ENCODE measurements around the gene MIEF1. TPM values are rescaled to one million over a fixed set of nuclear protein-coding genes. Genes with fewer than 3 reads are reported as not detected.

Gene MIEF1
- total RNA-seq, 1 experiment from 2014 or later, result 27.9 TPM

GRCh38 chr22:39528080-39528661, 26.1 kb downstream of the MIEF1 start:
- no peak for DNase-seq (ENCODE audit: low read depth)

DNA sequence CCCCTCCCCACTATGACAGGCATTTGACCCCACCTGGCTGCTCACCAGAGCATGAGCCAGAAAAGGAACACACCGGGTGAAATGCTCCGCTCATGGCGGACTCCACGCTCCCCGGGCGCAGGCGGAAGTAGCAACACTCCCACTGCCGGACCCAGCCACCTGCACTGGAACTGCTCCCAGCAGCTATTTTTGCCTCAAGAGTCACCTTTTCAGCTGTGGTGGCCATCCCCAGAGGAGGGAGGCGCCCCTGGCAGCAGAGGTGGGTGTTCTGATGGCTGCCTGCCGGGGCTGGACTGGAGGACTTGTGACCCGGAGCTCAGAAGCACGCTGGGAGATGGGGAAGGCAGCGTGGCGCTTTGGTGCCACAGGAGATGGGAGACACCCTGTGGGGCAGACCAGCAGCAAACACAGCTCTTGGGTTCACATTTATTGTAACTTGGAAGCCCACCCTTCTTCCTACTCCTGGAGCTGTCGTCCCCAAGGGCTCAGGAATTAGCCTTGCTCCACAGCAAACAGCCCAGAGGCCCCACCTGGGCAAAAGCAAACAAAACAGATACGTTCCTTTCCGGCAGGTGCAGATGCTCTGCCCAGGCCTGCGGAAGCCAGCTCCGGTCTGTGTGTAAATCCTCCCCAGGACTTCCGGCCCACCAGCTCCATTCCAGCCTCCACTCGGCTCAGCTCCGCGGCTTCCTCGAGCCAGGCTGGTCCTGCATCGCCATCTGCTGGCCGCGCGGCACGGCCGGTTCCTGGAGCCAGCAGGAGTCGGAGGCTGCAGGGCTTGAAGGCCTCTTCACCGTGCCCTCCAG, 26.8 kb downstream of the MIEF1 start:
- peak; percentile 81 for DNase-seq (ENCODE audit: low read depth)

DNA sequence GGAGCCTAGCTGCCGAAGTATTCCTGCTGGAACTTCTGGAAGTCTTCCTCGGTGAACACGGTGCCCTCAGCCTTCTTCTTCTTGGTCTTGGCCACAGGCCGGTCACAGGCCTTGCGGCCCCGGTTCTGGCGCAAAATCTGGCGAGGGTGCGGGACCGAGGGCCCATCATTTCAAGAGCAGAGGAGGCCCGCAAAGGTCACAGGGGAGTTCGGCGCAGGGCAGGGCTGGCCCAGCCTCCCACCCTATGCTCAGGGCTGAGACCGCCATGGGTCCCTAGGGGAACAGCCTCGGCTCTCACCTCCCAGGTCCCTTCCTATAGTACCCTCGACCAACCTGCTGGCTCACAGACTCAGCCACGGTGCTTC, 27.4 kb downstream of the MIEF1 start:
- DNase-seq (ENCODE audit: low read depth), result no peak

GRCh38 chr22:39530116-39530515, 28.0 kb downstream of the MIEF1 start:
- DNase-seq (ENCODE audit: low read depth), result no peak

GRCh38 chr22:39530692-39531331, 28.7 kb downstream of the MIEF1 start:
- peak; percentile 57 for DNase-seq (ENCODE audit: low read depth)

- DNase-seq (ENCODE audit: low read depth), result peak; percentile 98
These were observed 30.4 kb downstream of the MIEF1 start, which contains the start of gene RPS19BP1 for GRCh38 chr22:39532215-39533073. Gene RPS19BP1 (minus strand): TSS chr22:39532748. CDS start chr22:39532738, 10 bp downstream.

DNA sequence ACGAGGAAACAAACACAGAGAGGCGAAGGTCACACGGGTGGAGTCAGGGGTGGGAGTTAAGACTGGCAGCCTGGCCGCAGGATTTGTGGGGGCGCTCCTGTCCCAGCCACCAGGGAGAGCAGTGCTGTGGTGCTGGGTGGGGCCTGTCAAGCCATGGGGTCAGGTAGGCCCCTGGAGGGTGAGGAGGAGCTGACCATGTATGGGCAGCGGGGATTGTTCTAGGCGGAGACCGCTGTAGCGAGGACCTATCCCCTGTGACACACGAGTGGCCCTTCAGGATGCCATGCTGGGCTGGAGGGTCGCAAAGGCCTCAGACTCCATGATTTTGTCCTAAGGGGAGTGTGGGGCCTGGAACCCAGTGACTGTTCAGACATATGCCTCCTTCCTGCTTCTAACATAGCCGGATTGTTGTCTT, 32.0 kb downstream of the MIEF1 start:
- no peak for DNase-seq (ENCODE audit: low read depth)

- DNase-seq (ENCODE audit: low read depth), result peak; percentile 55
These were observed 32.7 kb downstream of the MIEF1 start for GRCh38 chr22:39534591-39535356.

GRCh38 chr22:39535357-39535725, 33.3 kb downstream of the MIEF1 start:
- DNase-seq (ENCODE audit: low read depth), result no peak

GRCh38 chr22:39535831-39536449, 33.9 kb downstream of the MIEF1 start:
- DNase-seq (ENCODE audit: low read depth), result no peak

- DNase-seq (ENCODE audit: low read depth), result no peak
These were observed 34.6 kb downstream of the MIEF1 start for GRCh38 chr22:39536711-39537110.

DNA sequence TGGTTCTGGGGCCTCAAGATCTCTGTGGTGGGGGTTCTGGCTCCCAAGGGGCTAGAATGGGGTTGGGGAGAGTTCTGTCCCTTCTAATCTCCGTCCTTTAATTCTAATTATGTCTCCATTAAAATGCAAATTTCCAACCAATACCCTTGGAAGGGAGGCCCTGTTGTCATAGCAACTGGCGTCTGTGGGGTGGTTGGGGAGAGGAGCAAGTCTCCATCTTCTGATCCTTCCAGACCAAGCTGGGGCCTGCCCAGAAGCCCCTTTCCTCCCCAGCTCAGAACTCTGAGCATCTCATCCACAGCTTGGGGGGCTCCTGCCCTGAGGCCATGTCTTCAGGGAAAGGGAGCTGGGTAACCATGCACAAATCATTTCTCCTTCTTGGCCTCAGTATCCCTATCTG, 35.9 kb downstream of the MIEF1 start:
- no peak for DNase-seq (ENCODE audit: low read depth)

DNA sequence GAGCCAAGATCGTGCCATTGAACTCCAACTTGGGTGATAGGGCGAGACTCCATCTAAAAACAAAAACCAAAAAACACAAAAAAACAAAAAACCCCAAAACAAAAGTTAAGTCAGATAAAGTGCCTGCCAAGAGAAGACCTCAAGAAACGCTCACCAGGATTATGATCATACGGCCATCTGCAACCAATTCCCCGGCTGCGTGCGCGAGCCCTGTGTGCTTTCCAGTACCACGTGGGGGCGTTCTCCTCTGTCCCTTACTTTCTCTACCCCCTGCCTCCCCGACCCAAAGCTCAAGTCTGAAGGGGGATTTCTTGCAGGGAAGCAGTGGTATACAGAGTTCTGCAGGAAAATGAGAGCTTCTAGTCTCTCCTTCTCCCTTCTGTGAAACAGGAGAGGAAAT, 41.0 kb downstream of the MIEF1 start:
- no peak for DNase-seq (ENCODE audit: low read depth)

GRCh38 chr22:39545386-39546365, 43.6 kb downstream of the MIEF1 start:
- DNase-seq (ENCODE audit: low read depth), result no peak

DNA sequence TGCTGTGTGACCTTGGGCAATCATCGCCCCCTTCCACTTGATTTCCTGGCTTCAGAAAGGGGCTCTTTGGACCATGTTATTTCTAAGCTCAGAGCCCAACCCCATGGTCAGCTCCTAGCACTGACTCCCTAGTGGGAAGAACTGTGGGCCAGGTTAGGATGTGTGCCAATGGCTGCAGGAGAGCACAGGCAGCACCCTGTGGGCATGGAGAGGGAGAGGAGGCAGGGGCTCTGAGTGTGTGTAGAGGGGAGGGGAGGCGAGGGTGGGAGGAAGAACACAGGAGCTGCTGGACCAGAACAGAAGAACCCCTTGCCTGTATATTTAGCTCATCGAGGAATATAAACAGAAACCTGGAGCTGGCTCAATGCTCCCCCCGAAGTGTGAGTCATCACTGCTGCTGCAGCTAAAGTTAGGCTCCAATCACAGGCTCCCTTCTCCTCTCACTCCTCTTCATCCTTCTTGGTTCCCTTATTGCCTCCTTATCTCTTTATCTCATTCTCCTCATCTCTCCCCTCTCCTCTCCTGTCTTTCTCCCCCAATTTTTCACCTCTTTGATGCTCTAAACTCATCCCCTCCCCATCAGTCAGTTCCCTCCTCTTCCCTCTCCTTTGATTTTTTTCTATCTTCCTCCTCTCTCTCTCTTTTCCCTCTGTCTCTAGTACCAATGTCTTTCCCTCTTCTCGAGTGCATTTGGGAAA, 44.9 kb downstream of the MIEF1 start:
- DNase-seq (ENCODE audit: low read depth), result no peak

- no peak for DNase-seq (ENCODE audit: low read depth)
These were observed 45.5 kb downstream of the MIEF1 start for GRCh38 chr22:39547587-39547947.

DNA sequence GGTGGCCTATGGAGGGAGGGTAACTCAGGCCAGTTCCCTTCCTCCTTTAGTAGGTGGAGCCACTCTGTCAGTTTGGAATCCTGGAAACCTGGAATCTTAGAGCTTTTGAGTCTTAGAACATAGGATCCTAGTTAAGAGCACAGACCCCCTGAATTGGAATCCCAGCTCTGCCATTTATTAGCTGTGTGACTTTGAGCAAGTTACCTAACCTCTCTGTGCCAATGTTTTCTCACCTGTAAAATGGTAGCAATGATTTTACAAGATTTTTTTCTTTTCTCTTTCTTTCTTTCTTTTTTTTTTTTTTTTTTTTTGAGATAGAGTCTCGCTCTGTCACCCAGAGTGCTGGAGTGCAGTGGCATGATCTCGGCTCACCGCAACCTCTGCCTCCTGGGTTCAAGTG, 51.3 kb downstream of the MIEF1 start:
- no peak for DNase-seq (ENCODE audit: low read depth)

DNA sequence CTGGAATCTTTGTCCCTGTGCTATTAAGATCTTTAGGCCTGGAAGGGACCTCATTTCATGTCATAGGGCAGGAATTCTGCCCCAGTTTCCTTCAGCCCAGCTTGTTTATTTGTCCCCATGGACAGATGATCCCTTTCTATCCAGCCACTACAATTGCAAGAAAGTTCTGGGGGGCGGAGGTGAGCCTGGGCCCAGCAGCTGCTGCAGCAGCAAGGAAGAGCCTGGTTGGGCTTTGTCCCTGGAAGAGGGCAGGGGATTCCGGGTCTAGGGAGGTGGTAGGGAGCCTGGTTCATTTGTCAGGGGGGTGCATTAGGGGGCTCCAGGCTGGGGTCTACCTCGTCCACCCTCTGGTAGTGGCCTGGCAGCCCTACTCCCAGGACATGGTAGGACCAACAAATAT, 52.1 kb downstream of the MIEF1 start:
- DNase-seq (ENCODE audit: low read depth), result no peak

Measured in LHCN-M2 (cell line).